ENCODE measurements around the gene CADM1.

The CADM1 gene

GRCh38 chr11:115271643-115272042 lies 232.6 kb downstream of the CADM1 start:
- DNase-seq = no peak

- DNase-seq = no peak
Observed at GRCh38 chr11:115269191-115269950, 234.8 kb downstream of the CADM1 start.

DNA sequence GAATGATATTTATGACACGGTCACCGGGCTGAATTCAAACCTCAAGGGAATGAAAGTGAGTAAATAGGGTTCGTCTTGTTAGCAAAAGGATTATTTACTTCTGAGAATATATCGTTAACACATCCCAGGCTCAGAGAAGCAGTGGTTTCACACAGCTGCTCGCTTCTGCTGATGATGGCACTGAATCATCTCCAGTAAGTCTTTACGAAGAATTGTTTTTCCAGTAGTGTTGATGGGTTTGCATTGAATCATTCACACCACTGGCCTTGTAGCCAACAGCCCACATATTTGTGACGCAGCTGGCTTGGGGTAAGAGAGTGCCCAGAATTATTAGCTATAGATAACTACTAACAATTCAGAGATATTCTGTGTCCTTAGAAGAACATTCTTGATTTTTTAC lies 236.3 kb downstream of the CADM1 start:
- DNase-seq = no peak

DNA sequence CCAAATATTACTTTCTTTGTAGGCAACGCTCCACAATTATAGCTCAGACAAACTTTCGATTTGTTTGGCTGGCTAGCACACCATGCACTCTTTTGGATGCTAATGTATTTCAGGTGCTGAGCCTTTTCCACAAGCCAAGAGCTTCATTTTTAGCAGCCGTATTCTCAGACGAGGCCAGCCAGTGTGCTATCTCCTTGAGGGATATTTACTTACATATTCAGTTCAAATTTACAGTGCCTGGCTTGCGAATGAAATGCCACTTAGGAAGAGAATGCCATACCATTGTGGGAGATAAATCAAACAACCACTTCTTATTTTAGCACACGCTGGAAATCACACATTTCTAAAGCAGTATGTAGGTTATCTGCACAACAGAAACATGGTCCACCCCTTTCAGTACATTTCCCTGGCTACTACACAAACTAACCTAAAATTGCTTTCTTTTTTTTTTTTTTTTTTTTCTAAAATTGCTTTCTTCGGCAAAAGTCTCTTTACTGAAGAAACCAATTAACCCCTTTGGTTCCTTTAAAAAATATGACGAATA lies 236.9 kb downstream of the CADM1 start:
- no peak for DNase-seq

GRCh38 chr11:115266066-115266639 lies 238.1 kb downstream of the CADM1 start:
- DNase-seq = no peak

DNA sequence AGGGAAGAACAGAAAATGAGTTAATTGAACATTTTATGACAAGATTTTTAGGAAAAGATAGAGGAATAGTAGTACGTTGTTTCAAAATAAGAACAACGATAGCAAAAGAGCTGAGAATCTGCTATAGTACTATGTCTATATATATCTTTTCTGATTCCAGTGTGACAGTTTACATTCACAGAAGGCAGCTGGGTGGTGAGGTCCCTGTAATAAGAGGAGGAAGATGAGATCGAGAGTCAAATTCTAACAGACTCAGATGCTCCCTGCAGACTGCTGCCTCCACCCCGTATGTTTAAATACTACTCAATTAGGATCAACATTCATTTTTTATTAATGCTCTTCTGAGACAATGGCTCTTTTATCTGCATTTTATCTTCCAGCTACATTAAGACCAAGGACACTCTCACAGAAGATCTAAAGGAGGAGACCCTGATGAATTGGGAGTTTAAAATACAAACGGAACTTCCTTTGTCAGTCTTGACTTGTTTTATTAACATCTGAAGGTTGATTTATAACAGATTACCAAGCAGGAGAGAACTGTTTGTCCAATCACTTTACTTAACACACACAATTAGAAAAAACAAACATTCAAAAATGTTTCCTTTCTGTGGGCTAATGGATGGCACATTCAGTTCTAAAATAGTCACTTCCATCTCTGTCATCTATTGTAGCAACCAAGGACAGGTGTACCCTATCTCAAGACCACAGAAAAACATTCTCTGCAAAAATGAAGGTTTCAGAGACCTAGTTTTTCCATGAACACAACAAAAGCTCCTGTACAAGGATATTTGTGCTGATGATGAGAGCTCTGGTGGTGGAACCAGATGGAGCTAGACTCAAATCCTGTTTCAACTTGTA lies 240.2 kb downstream of the CADM1 start:
- DNase-seq = no peak

- no peak for DNase-seq
Observed at GRCh38 chr11:115258216-115258615, 246.0 kb downstream of the CADM1 start.

DNA sequence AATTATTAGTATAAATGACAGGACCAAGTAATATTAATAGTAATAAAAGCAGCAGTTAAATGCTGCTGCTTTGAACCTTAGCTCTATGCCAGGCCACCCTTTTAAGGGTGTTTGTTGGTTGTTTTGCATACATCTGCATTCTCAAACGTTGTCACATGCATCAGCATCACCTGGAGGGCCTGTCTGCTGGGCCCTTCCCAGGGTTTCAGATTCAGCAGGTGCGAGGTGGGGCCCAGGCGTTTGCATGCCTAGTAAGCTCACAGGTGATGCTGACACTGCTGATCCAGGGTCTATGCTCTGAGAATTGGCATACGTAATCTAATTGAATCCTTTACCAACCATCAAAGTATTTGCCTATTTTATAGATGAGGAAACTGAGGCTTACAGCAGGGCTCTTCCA lies 246.5 kb downstream of the CADM1 start:
- no peak for DNase-seq

GRCh38 chr11:115257270-115257669 lies 246.9 kb downstream of the CADM1 start:
- DNase-seq = no peak

GRCh38 chr11:115256397-115257197 lies 247.6 kb downstream of the CADM1 start:
- DNase-seq = no peak

GRCh38 chr11:115255006-115255762 lies 249.0 kb downstream of the CADM1 start:
- DNase-seq = no peak

DNA sequence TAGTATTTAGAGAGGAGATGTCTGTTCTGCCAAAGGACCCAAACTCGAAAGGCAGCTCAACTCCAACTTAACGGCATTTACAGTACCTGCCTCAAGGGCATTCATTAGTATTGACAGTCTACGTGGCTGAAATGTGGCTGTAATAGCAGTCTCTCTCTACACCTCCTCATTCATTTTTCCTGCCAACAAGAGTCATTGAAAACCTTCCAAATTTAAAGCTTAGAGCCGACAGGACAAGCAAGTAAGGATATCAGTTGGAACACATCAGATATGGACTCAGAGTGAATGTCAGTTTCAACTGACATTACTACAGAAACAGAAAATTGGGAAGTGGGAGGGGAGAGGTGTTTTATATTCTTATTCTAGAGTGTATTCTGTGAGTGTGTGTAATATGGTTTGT lies 253.1 kb downstream of the CADM1 start:
- DNase-seq = no peak

GRCh38 chr11:115249061-115249578 lies 255.1 kb downstream of the CADM1 start:
- no peak for DNase-seq

DNA sequence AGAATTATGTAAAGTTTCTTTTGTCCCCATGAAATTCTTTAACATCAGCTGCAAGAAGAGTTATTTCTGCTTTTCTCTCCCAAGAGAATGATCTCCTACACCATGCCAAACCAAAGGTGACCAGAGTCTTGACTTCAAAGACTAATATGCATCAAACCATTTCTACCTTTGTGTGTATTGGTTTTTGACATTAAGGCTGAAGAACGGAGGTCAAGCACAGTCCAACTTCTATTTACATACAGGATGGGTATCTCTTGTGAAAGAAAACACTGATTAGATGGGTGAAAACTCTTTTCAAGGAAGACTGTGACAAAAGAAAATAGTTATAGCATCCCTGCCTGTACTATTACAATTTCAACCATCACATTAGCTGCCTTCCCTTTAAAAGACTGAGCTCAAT lies 256.3 kb downstream of the CADM1 start:
- no peak for DNase-seq

DNA sequence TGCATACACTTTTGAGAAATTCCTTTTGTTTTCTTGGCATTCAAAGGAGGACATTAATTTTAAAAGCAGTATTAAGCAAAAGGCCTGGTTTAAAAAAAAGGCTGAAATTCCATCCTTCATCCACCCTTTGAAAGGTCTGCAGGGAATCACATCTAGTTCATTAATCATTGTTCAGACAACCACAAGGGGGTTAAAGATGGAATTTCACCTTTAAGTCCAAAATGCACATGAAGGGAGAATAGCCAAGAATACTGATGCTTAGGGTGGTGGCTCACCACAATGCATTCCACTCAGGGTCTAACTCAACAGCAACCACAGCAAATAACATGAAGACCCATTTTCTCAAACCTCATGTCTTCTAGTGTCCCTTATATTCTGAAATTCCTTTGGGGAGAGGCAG lies 256.9 kb downstream of the CADM1 start:
- DNase-seq = no peak

- DNase-seq = no peak
Observed at GRCh38 chr11:115244758-115245157, 259.5 kb downstream of the CADM1 start.

GRCh38 chr11:115244296-115244695 lies 259.9 kb downstream of the CADM1 start:
- no peak for DNase-seq

GRCh38 chr11:115242982-115243381 lies 261.2 kb downstream of the CADM1 start:
- DNase-seq = no peak

DNA sequence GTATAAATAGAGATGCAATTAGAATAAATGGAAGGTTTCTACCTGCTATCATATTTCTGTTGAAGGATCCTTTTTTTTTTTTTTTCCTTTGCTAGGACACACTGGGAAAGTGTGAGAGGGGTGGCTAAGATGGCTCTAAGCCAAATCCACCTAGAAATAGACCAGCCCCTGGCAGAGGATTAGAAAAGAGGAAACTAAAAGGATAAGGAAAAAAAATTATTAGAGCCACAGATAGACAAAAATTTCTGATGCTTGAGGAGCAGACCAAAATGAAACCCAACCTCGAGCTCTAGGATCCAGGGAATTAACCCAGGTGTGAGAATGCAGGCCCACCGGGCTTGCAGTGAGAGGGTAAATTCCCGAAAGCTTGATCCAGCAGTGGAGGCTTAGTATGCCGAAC lies 262.3 kb downstream of the CADM1 start:
- no peak for DNase-seq

- no peak for DNase-seq
Observed at GRCh38 chr11:115238791-115239190, 265.4 kb downstream of the CADM1 start.

- no peak for DNase-seq
Observed at GRCh38 chr11:115238086-115238485, 266.1 kb downstream of the CADM1 start.

GRCh38 chr11:115237578-115237977 lies 266.6 kb downstream of the CADM1 start:
- no peak for DNase-seq

Measured in islet precursor cell (in vitro differentiated cells).